Measurements from ENCODE around the gene SMU1. TPM values are rescaled to one million over a fixed set of nuclear protein-coding genes. Genes with fewer than 3 reads are reported as not detected.

The SMU1 gene
- total RNA-seq: 33.4 and 38.5 TPM in 2 replicates

GRCh38 chr9:33076046-33077004, at the start of gene SMU1:
Gene SMU1 (minus strand): TSS chr9:33076674. CDS start chr9:33076608, 66 bp downstream.

GRCh38 chr9:33024966-33025571, 51.4 kb downstream of the SMU1 start, which contains the start of gene DNAJA1:
Gene DNAJA1 (plus strand): TSS chr9:33025273. CDS start chr9:33026485, 1,212 bp downstream.

Other genes with a start within 250 kb of the SMU1 start
- 36.4 and 44.9 TPM in 2 replicates for gene APTX, start 75.0 kb downstream of the SMU1 start, total RNA-seq
- 94.6 and 102 TPM in 2 replicates for gene DNAJA1, start 51.4 kb downstream of the SMU1 start, total RNA-seq
- 31.1 and 32.3 TPM in 2 replicates for gene B4GALT1, start 90.7 kb upstream of the SMU1 start, total RNA-seq
- not detected in 2 replicates for gene SPINK4, start 163.5 kb upstream of the SMU1 start, total RNA-seq
- 13.7 and 26.9 TPM in 2 replicates for gene BAG1, start 188.0 kb upstream of the SMU1 start, total RNA-seq
- 93.6 and 113 TPM in 2 replicates for gene CHMP5, start 188.4 kb upstream of the SMU1 start, total RNA-seq
- gene NFX1, start 213.8 kb upstream of the SMU1 start, total RNA-seq: 27.1 and 33.4 TPM in 2 replicates